H1 (cell line): ENCODE results near the gene CPA1. TPM values are rescaled to one million over a fixed set of nuclear protein-coding genes. Genes with fewer than 3 reads are reported as not detected.

Experiments used
- CTCF ChIA-PET: fragments of 300-600 bp; sonication (Branson Sonifier 250); formaldehyde crosslinking; loops from one replicate; lab custom pipeline; 2021; ENCODE audit not compliant: partially characterized antibody; lab: Charles Lee
- POLR2A ChIA-PET: fragments of 300-600 bp; sonication (Branson Sonifier 250); formaldehyde crosslinking; loops from one replicate; lab custom pipeline; 2021; ENCODE audit warnings: inconsistent platforms; ENCODE audit not compliant: partially characterized antibody; lab: Charles Lee
- DNase-seq, 2 experiments: peaks; one replicate each; pipeline versions ENCODE4 v3.0.0 to v3.0.0-alpha.2; 2010 to 2022; ENCODE audit warnings: low spot score in 2 of 2, low read depth in 1 of 2, mixed read lengths in 1 of 2
- FAIRE-seq: peaks from 2 replicates; lab custom pipeline; 2011; peaks lifted over from hg19 to GRCh38; lab: Jason Lieb, UNC
- H2AFZ ChIP-seq: 2 replicates; pipeline ENCODE4 v1.8.1; 2012; ENCODE audit warnings: low read length, inconsistent platforms
- H2AK5ac ChIP-seq: 2 replicates; pipeline ENCODE4 v1.6.1; 2013; ENCODE audit warnings: low read depth, low read length
- H2BK120ac ChIP-seq: replicated peaks from 2 replicates; pipeline ENCODE3; 2013; ENCODE audit warnings: low read depth, low read length, inconsistent platforms
- H2BK12ac ChIP-seq: 2 replicates; pipeline ENCODE4 v1.6.1; 2013; ENCODE audit warnings: low read depth, low read length
- H2BK15ac ChIP-seq: 2 replicates; pipeline ENCODE4 v1.6.1; 2013; ENCODE audit warnings: low read length
- H2BK20ac ChIP-seq: 2 replicates; pipeline ENCODE4 v1.6.1; 2013; ENCODE audit warnings: low read length
- H2BK5ac ChIP-seq: 2 replicates; pipeline ENCODE4 v1.6.1; 2013; ENCODE audit warnings: low read depth, low read length
- H3K14ac ChIP-seq: 2 replicates; pipeline ENCODE4 v1.6.1; 2013; ENCODE audit warnings: inconsistent platforms; ENCODE audit not compliant: insufficient read length
- H3K18ac ChIP-seq: 2 replicates; pipeline ENCODE4 v1.6.1; 2013; ENCODE audit warnings: low read length; ENCODE audit errors: extremely low read depth
- H3K23ac ChIP-seq: 2 replicates; pipeline ENCODE4 v1.6.1; 2013; ENCODE audit warnings: inconsistent platforms; ENCODE audit not compliant: insufficient read length
- H3K23me2 ChIP-seq: 2 replicates; pipeline ENCODE4 v1.6.1; 2013; ENCODE audit warnings: low read depth, low read length
- H3K27ac ChIP-seq: 2 replicates; pipeline ENCODE4 v1.6.1; 2011; ENCODE audit warnings: low read depth, low read length, inconsistent platforms
- H3K27me3 ChIP-seq, 4 experiments: replicated peaks in 1 of 4; 1 replicate in 1 of 4; 2 replicates in 3 of 4; pipeline versions ENCODE4 v1.6.1 to v1.8.1; 2011 to 2013; ENCODE audit warnings: low read length in 3 of 4, mild to moderate bottlenecking in 3 of 4, inconsistent platforms in 2 of 4, mixed read lengths in 2 of 4, moderate library complexity in 1 of 4; ENCODE audit not compliant: control insufficient read depth in 3 of 4, insufficient read depth in 3 of 4; ENCODE audit errors: extremely low read depth in 1 of 4
- H3K36me3 ChIP-seq, 4 experiments: 2 replicates each; pipeline versions ENCODE4 v1.6.1 to v1.8.1; 2011 to 2013; ENCODE audit warnings: mild to moderate bottlenecking in 4 of 4, low read length in 3 of 4, moderate library complexity in 2 of 4, control low read depth in 1 of 4, inconsistent platforms in 1 of 4; ENCODE audit not compliant: insufficient read depth in 4 of 4, control insufficient read depth in 2 of 4
- H3K4ac ChIP-seq: replicated peaks from 2 replicates; pipeline ENCODE3; 2013; ENCODE audit warnings: low read length, low read depth, mixed read lengths, inconsistent platforms; ENCODE audit not compliant: insufficient read length
- H3K4me1 ChIP-seq, 4 experiments: replicated peaks in 1 of 4; 1 replicate in 1 of 4; 2 replicates in 3 of 4; pipeline versions ENCODE4 v1.6.1 to v1.8.1; 2011 to 2013; ENCODE audit warnings: low read length in 3 of 4, inconsistent platforms in 2 of 4, mixed read lengths in 1 of 4; ENCODE audit not compliant: insufficient read depth in 4 of 4, control insufficient read depth in 3 of 4
- H3K4me2 ChIP-seq, 2 experiments: 2 replicates each; pipeline versions ENCODE4 v1.6.1 to v1.8.1; 2011 to 2013; ENCODE audit warnings: low read depth in 2 of 2, low read length in 2 of 2, control low read depth in 1 of 2, inconsistent platforms in 1 of 2, mild to moderate bottlenecking in 1 of 2; ENCODE audit not compliant: insufficient read depth in 1 of 2
- H3K4me3 ChIP-seq, 4 experiments: fragments of 200-600, 300-600 bp in 1 of 4; sonication (generic), shearing (Covaris generic), sonication (Bioruptor Twin) in 1 of 4; 2 replicates each; pipeline versions ENCODE4 v1.5.1 to v1.8.1; 2011 to 2016; ENCODE audit warnings: low read length in 4 of 4, low read depth in 3 of 4, control low read depth in 2 of 4, inconsistent platforms in 2 of 4, mild to moderate bottlenecking in 2 of 4, mixed read lengths in 1 of 4, moderate library complexity in 1 of 4; ENCODE audit not compliant: insufficient read depth in 2 of 4; ENCODE audit errors: extremely low read depth in 1 of 4
- H3K56ac ChIP-seq: replicated peaks from 2 replicates; pipeline ENCODE3; 2013; ENCODE audit warnings: low read depth, mild to moderate bottlenecking, mixed read lengths, low read length, inconsistent platforms; ENCODE audit not compliant: insufficient read length
- H3K79me1 ChIP-seq: 2 replicates; pipeline ENCODE4 v1.6.1; 2013; ENCODE audit warnings: low read depth, low read length, control low read depth
- H3K79me2 ChIP-seq, 2 experiments: 2 replicates each; pipeline versions ENCODE4 v1.6.1 to v1.8.1; 2012 to 2013; ENCODE audit warnings: low read length in 2 of 2, mild to moderate bottlenecking in 2 of 2, inconsistent platforms in 1 of 2; ENCODE audit not compliant: insufficient read depth in 2 of 2, control insufficient read depth in 1 of 2
- H3K9ac ChIP-seq, 4 experiments: replicated peaks in 1 of 4; 1 replicate in 1 of 4; 2 replicates in 3 of 4; pipeline versions ENCODE4 v1.6.1 to v1.8.1; 2011 to 2013; ENCODE audit warnings: low read depth in 3 of 4, low read length in 3 of 4, control low read depth in 2 of 4, mild to moderate bottlenecking in 2 of 4, moderate library complexity in 2 of 4, inconsistent platforms in 1 of 4; ENCODE audit errors: extremely low read depth in 1 of 4
- H3K9me3 ChIP-seq, 2 experiments: 2 replicates each; pipeline versions ENCODE4 v1.6.1 to v1.8.1; 2012 to 2013; ENCODE audit warnings: mild to moderate bottlenecking in 2 of 2, moderate library complexity in 2 of 2, control low read depth in 1 of 2, inconsistent platforms in 1 of 2, low read depth in 1 of 2, low read length in 1 of 2, mixed read lengths in 1 of 2; ENCODE audit not compliant: insufficient read depth in 2 of 2
- H4K20me1 ChIP-seq, 2 experiments: replicated peaks in 1 of 2; 2 replicates each; pipeline versions ENCODE3 to v1.8.1; 2011 to 2013; ENCODE audit warnings: inconsistent platforms in 2 of 2, low read length in 2 of 2, mild to moderate bottlenecking in 1 of 2; ENCODE audit not compliant: insufficient read depth in 2 of 2, control insufficient read depth in 1 of 2
- H4K5ac ChIP-seq: 2 replicates; pipeline ENCODE4 v1.6.1; 2013; ENCODE audit warnings: low read length, low read depth, mixed read lengths, inconsistent platforms; ENCODE audit not compliant: insufficient read length
- H4K8ac ChIP-seq: 2 replicates; pipeline ENCODE4 v1.8.0; 2013; ENCODE audit warnings: mild to moderate bottlenecking, moderate library complexity, low read length, inconsistent platforms; ENCODE audit not compliant: insufficient read depth; ENCODE audit errors: extremely low read depth
- H4K91ac ChIP-seq: replicated peaks from 2 replicates; pipeline ENCODE3; 2013; ENCODE audit warnings: low read length, mixed read lengths, inconsistent platforms; ENCODE audit not compliant: insufficient read length
- BCL11A ChIP-seq, 2 experiments: IDR thresholded peaks; one replicate each; pipeline ENCODE4 v1.6.1; 2011; ENCODE audit warnings: low read depth in 2 of 2, low read length in 2 of 2, mild to moderate bottlenecking in 2 of 2
- GTF2F1 ChIP-seq: IDR thresholded peaks from 2 replicates; pipeline ENCODE4 v1.6.1; 2012; ENCODE audit warnings: low read depth, low read length, improper control_type of control experiment, borderline replicate concordance
- KDM5A ChIP-seq: fragments of 200-600 bp; IDR thresholded peaks from 2 replicates; pipeline ENCODE4 v1.7.1; 2012; ENCODE audit warnings: mild to moderate bottlenecking, low read length, inconsistent platforms, mixed read lengths
- NRF1 ChIP-seq: IDR thresholded peaks from 2 replicates; pipeline ENCODE4 v1.6.1; 2011; ENCODE audit warnings: mild to moderate bottlenecking, low read depth, low read length, improper control_type of control experiment
- WGBS, 2 experiments: shearing (Covaris generic) in 1 of 2; methylation state at CpG; one replicate each; pipeline versions ENCODE4 v1.1.6 to v1.1.7; 2013 to 2015; ENCODE audit warnings: low lambda C conversion rate in 2 of 2, mixed read lengths in 2 of 2, inconsistent platforms in 1 of 2, low coverage in 1 of 2, missing lambda C conversion rate in 1 of 2; ENCODE audit not compliant: insufficient replicate concordance in 2 of 2, insufficient coverage in 1 of 2, insufficient read length in 1 of 2; ENCODE audit errors: extremely low coverage in 1 of 2, missing lambda C conversion rate in 1 of 2; 5-methylcytosine and 5-hydroxymethylcytosine counted together
- polyA plus RNA-seq, 7 experiments: library from polyadenylated mRNA; depleted of rRNA in 3 of 7; stranded (reverse) in 5 of 7; unstranded in 2 of 7; fragments of >200 nt in 5 of 7; fragments of 200-250 nt in 2 of 7; gene quantifications; 1 replicate in 5 of 7; 2 replicates in 1 of 7; 4 replicates in 1 of 7; pipeline versions ENCODE4 v1.2.1 to v1.2.3, GENCODE V29; 2011 to 2013; ENCODE audit warnings: missing spikeins in 2 of 7, mixed read lengths in 2 of 7
- total RNA-seq: library from RNA; stranded (reverse); fragmentation: NEBNext Ultra II Directional; extraction: Animal tissue kit (Norgen Biotek cat#: 25700); gene quantifications from 2 replicates; pipeline ENCODE4 v1.2.1, GENCODE V29; 2021
- TF ChIP-seq, protein P1 (sequence below): IDR thresholded peaks from 2 replicates; pipeline ENCODE4 v1.6.1; 2012; ENCODE audit warnings: low read length, inconsistent platforms

Gene CPA1
- total and polyA plus RNA-seq, 2 of the 8 experiments (the other 6 are each of a cell fraction or from before 2014, with no cell fraction given): not detected

DNA sequence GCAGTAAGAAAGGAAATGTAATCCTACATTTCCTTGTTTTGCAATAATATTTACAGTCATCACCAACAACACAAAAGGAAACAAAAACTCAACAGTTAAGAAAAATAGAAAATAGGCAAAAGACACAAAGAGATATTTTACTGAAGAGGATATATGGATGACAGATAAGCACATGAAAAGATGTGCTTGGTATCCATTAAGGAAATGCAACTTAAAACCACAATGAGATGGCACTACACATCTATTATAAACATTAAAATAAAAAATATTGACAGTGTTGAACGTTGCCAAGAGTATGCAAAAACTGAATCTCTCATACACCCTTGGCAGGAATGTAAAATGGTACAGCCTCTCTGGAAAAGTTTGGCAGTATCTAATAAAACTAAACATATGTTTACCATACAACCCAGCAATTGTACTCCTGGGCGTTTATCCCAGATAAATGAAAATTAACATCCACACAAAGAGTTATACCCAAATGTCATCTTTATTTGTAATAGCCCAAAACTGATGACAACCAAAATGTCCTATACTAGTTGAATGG is 55.1 kb downstream of the CPA1 start:
- Histone ChIP-seq H2BK12ac (no peak overlapping the region), H3K4me1 (peaks cover 0 to 4% (median 2%) of the 10 kb centered on the region in 4 experiments; a peak in 5 of 7 replicates), H2AK5ac (no peak overlapping the region), H2AFZ (no peak overlapping the region), H3K14ac (no peak overlapping the region), H3K27me3 (no peaks in the 10 kb centered on the region), H3K56ac (no peak overlapping the region), H3K4me3 (no peak overlapping the region), H3K23ac (no peak overlapping the region), H3K4me2 (no peak overlapping the region), H4K5ac (no peak overlapping the region), H4K8ac (no peak overlapping the region), H2BK5ac (no peak overlapping the region), H2BK15ac (no peak overlapping the region), H2BK20ac (no peak overlapping the region), H3K4ac (no peak overlapping the region), H3K79me1 (no peaks in the 10 kb centered on the region), H2BK120ac (no peak overlapping the region), H3K36me3 (no peaks in the 10 kb centered on the region), H3K18ac (no peak overlapping the region), H3K79me2 (no peaks in the 10 kb centered on the region), H3K23me2 (no peaks in the 10 kb centered on the region; the same call in 1 of the 2 replicates), H4K91ac (no peak overlapping the region), H3K9ac (no peak overlapping the region), H3K27ac (no peak overlapping the region), H3K9me3 (no peaks in the 10 kb centered on the region), H4K20me1 (no peaks in the 10 kb centered on the region)
- CTCF ChIA-PET: interaction anchor here (0.6 kb wide), 1 partner anchor 525 kb away, joined by 4 read pairs; no protein-coding TSS in a partner anchor
- DNase-seq (no peak), FAIRE-seq (no peak)
- TF ChIP-seq KDM5A (no peak), NRF1 (no peak), BCL11A (IDR thresholded peaks at IDR 0.05; ENCODE audit: low read depth in 2 of 2, low read length in 2 of 2) (no peak), GTF2F1 (no peak)
- TF ChIP-seq, protein P1, sequence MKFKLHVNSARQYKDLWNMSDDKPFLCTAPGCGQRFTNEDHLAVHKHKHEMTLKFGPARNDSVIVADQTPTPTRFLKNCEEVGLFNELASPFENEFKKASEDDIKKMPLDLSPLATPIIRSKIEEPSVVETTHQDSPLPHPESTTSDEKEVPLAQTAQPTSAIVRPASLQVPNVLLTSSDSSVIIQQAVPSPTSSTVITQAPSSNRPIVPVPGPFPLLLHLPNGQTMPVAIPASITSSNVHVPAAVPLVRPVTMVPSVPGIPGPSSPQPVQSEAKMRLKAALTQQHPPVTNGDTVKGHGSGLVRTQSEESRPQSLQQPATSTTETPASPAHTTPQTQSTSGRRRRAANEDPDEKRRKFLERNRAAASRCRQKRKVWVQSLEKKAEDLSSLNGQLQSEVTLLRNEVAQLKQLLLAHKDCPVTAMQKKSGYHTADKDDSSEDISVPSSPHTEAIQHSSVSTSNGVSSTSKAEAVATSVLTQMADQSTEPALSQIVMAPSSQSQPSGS: no peak
- WGBS, 2 experiments: 86% methylated on average over 2 of the region's 2 CpGs; no CpG with 5 or more reads in 1 of the 2 experiments
- POLR2A ChIA-PET: no interaction called here
